Osteocyte (in vitro differentiated cells): ENCODE data around the gene NDUFS2. TPM values are rescaled to one million over a fixed set of nuclear protein-coding genes. Genes with fewer than 3 reads are reported as not detected.

Source experiments
- DNase-seq: peaks from one replicate; pipeline ENCODE4 v3.0.0; 2021; ENCODE audit warnings: mixed read lengths; ENCODE audit not compliant: unreplicated experiment; ENCODE audit errors: extremely low spot score
- H3K27ac Mint-ChIP-seq: one replicate; pipeline ENCODE4 v1.8.0; 2021; ENCODE audit warnings: mild to moderate bottlenecking, mixed read lengths; ENCODE audit not compliant: unreplicated experiment
- H3K27me3 Mint-ChIP-seq: one replicate; pipeline ENCODE4 v1.8.0; 2021; ENCODE audit warnings: mixed read lengths; ENCODE audit not compliant: unreplicated experiment
- H3K36me3 Mint-ChIP-seq: one replicate; pipeline ENCODE4 v1.8.0; 2021; ENCODE audit warnings: mixed read lengths; ENCODE audit not compliant: unreplicated experiment
- H3K4me1 Mint-ChIP-seq: one replicate; pipeline ENCODE4 v1.8.0; 2021; ENCODE audit warnings: mixed read lengths; ENCODE audit not compliant: unreplicated experiment
- H3K4me3 Mint-ChIP-seq: one replicate; pipeline ENCODE4 v1.8.0; 2021; ENCODE audit warnings: mild to moderate bottlenecking, moderate library complexity, mixed read lengths; ENCODE audit not compliant: unreplicated experiment
- H3K9me3 Mint-ChIP-seq: one replicate; pipeline ENCODE4 v1.8.0; 2021; ENCODE audit warnings: mixed read lengths; ENCODE audit not compliant: unreplicated experiment
- CTCF ChIP-seq: fragments of 200-600 bp; sonication (generic); IDR thresholded peaks from 2 replicates; pipeline ENCODE4 v1.5.0; 2021; ENCODE audit warnings: antibody characterized with exemption, mild to moderate bottlenecking, moderate library complexity
- total RNA-seq: library from RNA; stranded (reverse); gene quantifications from 2 replicates; pipeline ENCODE4 v1.2.1, GENCODE V29; 2021

Gene NDUFS2
- total RNA-seq, 1 donor from 2014 or later = 82.5 TPM

GRCh38 chr1:161162052-161162451 lies 40.1 kb upstream of the NDUFS2 start:
- H3K36me3 Mint-ChIP-seq = peaks cover 20% of the 10 kb centered on the region
- H3K4me3 Mint-ChIP-seq = no peak overlapping the region
- no peak for TF ChIP-seq CTCF
- no peak for DNase-seq
- H3K27me3 Mint-ChIP-seq = no peaks in the 10 kb centered on the region
- H3K9me3 Mint-ChIP-seq = no peaks in the 10 kb centered on the region
- H3K27ac Mint-ChIP-seq = no peak overlapping the region
- H3K4me1 Mint-ChIP-seq = peaks cover 37% of the 10 kb centered on the region

DNA sequence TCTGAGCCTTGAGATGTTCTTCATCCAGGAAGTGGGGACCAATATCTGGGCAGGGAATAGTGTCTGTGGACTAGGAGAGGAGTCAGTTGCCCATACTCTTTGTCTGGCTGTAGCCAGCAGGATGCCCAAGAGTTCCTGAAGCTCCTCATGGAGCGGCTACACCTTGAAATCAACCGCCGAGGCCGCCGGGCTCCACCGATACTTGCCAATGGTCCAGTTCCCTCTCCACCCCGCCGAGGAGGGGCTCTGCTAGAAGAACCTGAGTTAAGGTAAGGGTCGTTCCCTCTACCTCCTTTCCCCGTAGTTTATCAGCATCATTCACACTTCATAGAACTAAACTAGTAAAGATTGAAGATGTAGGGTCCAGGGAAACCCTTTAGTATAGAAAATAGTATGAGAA lies 39.4 kb upstream of the NDUFS2 start:
- no peaks in the 10 kb centered on the region for H3K9me3 Mint-ChIP-seq
- H3K27ac Mint-ChIP-seq = no peak overlapping the region
- no peak for TF ChIP-seq CTCF
- DNase-seq = no peak
- H3K4me1 Mint-ChIP-seq = peaks cover 45% of the 10 kb centered on the region
- H3K27me3 Mint-ChIP-seq = no peaks in the 10 kb centered on the region
- H3K36me3 Mint-ChIP-seq = peaks cover 14% of the 10 kb centered on the region
- H3K4me3 Mint-ChIP-seq = no peak overlapping the region

- H3K4me3 Mint-ChIP-seq = no peak overlapping the region
- DNase-seq = no peak
- H3K4me1 Mint-ChIP-seq = peaks cover 46% of the 10 kb centered on the region
- peaks cover 12% of the 10 kb centered on the region for H3K36me3 Mint-ChIP-seq
- H3K9me3 Mint-ChIP-seq = no peaks in the 10 kb centered on the region
- no peaks in the 10 kb centered on the region for H3K27me3 Mint-ChIP-seq
- H3K27ac Mint-ChIP-seq = peak overlapping the region; percentile 29
- TF ChIP-seq CTCF = no peak
Observed at GRCh38 chr1:161163793-161164192, 38.4 kb upstream of the NDUFS2 start.

- Mint-ChIP-seq H3K9me3 (no peaks in the 10 kb centered on the region), H3K27me3 (no peaks in the 10 kb centered on the region), H3K4me3 (peak overlapping the region; percentile 48), H3K36me3 (peaks cover 16% of the 10 kb centered on the region), H3K27ac (peak overlapping the region; percentile 100), H3K4me1 (peaks cover 38% of the 10 kb centered on the region)
- TF ChIP-seq CTCF = no peak
- no peak for DNase-seq
Observed at GRCh38 chr1:161164901-161165610, 37.1 kb upstream of the NDUFS2 start.

DNA sequence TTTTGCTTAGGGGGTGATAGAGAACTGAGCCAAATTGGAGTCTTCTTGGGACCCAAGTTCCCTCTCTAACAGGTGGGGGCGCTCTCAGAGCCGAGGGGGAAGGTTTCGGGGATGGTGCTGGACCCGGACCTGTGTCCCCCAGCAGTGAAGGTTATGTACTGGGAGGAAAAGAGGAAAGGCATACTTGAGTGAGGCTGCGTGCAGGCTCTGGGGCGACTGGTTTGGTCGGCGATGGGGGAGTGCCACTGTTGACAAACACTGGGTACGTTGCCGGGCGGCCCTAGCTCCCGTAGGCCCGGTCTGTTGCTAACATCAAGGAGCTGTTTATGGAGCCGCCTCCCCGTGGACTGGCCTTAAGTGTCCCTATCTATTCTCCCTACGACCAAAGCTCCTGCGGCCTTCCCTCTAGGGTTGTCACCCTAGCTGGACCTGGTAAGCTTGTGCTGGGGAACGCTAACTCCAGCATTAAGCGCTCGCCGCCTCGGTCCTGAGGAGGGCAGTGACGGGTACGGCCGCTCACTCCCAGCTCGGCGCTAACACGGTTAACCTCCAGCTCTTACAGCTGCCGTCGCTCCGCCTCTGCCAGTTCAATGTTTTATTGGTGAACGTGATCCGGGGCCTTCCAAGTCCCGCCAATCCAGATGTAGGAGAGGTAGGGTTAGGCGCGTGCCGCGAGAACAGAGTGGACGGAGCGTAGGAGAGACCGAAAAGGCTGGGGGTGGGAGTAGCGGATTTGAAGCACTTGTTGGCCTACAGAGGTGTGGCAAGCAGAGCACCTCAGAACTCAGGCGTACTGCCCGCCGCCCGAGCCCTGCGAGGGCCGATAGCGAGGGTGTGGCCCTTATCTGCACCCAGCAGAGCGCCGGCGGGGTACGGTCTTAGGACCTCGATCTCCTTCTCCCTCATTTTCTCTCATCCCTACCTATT lies 36.2 kb upstream of the NDUFS2 start, which contains the start of gene PPOX:
Gene PPOX (plus strand): TSS at position 685 of the 927 bp plus-strand sequence. CDS start 422 bp downstream, outside the sequence.
- peak within 1 kb of the TSS; percentile 90 for H3K4me3 Mint-ChIP-seq
- peak; percentile 97 for DNase-seq
- H3K27me3 Mint-ChIP-seq = no peaks in the 10 kb centered on the region
- no peaks in the 10 kb centered on the region for H3K9me3 Mint-ChIP-seq
- peaks cover 19% of the 10 kb centered on the region for H3K36me3 Mint-ChIP-seq
- peak; percentile 61 for TF ChIP-seq CTCF
- peaks cover 34% of the 10 kb centered on the region for H3K4me1 Mint-ChIP-seq
- peak within 1 kb of the TSS; percentile 100 for H3K27ac Mint-ChIP-seq
